HL-60 (cell line): ENCODE results near the gene NUDT3.

Experiments used
- DNase-seq, 2 experiments: peaks; one replicate each; pipeline ENCODE4 v3.0.0-alpha.2; 2010 to 2020; ENCODE audit warnings: low read depth in 1 of 2, low spot score in 1 of 2
- H3K27ac ChIP-seq: fragments of 250-450 bp; sonication (Bioruptor Pico); replicated peaks from 2 replicates; pipeline ENCODE4 v1.5.1; 2020; ENCODE audit warnings: mild to moderate bottlenecking, moderate library complexity
- H3K27me3 ChIP-seq: fragments of 250-450 bp; sonication (Bioruptor Pico); 2 replicates; pipeline ENCODE4 v1.5.1; 2021; ENCODE audit warnings: mild to moderate bottlenecking, moderate library complexity; ENCODE audit not compliant: insufficient read depth, poor library complexity, severe bottlenecking
- H3K4me3 ChIP-seq: replicated peaks from 2 replicates; pipeline ENCODE4 v1.5.1; 2011; ENCODE audit warnings: mild to moderate bottlenecking, control low read depth, low read length; ENCODE audit not compliant: insufficient read depth
- GABPA ChIP-seq: IDR thresholded peaks from 2 replicates; pipeline ENCODE4 v1.6.1; 2012; ENCODE audit warnings: low read depth
- POLR2AphosphoS5 ChIP-seq: IDR thresholded peaks from 2 replicates; pipeline ENCODE4 v1.6.1; 2012; ENCODE audit warnings: low read depth
- SPI1 ChIP-seq: IDR thresholded peaks from 2 replicates; pipeline ENCODE4 v1.6.1; 2012; ENCODE audit warnings: low read depth, mild to moderate bottlenecking, borderline replicate concordance
- TF ChIP-seq, protein P1 (sequence below): IDR thresholded peaks from 2 replicates; pipeline ENCODE4 v1.6.1; 2012; ENCODE audit warnings: low read depth; ENCODE audit not compliant: insufficient replicate concordance
- TF ChIP-seq, protein P2 (sequence below): IDR thresholded peaks from one replicate; pipeline ENCODE4 v1.5.1; 2011; ENCODE audit warnings: low read length, control low read depth, inconsistent platforms; ENCODE audit not compliant: insufficient read depth

The NUDT3 gene

DNA sequence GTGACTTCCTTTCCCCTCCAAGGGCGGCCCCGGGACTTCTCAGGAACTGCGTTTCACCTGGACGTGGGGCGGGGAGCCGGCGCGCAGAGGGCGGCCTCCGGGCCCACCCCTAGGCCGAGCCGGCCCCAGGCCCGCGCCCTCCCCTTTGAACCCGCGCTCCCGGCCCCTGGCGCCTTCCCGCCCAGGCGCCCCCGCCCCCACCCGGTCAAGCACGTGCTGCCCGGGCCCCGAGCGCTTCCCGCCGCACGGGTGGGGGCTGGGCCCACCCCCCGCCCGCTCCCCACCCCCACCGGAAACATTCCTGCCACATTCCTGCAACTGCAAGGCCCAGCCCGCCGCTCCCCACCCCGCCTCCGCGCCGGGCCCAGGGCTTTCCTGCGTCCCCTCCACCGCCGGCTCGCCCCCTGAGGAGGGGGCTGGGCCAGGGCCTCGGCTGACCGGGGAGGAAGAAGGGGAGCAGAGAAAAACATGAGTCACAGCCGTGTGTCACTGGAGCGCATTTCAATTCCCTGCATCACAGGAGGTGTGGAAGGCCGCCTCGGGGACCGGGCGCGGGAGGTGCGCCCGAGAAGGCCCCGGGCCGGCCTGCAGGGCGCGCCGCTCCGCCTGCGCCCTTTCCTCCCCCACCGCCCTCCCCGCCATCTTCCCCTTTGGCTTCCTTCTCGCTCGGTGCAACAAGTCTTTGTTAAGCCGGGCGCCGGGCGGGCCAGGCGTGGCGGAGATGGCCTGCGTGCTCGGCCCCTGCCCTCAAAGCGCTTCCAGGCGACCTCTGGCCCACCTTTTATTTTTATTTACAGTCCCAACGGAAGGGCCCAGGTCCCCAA lies 156.9 kb downstream of the NUDT3 start:
- peak in 1 of 2 experiments; percentile 77 for DNase-seq
- TF ChIP-seq, protein P1, sequence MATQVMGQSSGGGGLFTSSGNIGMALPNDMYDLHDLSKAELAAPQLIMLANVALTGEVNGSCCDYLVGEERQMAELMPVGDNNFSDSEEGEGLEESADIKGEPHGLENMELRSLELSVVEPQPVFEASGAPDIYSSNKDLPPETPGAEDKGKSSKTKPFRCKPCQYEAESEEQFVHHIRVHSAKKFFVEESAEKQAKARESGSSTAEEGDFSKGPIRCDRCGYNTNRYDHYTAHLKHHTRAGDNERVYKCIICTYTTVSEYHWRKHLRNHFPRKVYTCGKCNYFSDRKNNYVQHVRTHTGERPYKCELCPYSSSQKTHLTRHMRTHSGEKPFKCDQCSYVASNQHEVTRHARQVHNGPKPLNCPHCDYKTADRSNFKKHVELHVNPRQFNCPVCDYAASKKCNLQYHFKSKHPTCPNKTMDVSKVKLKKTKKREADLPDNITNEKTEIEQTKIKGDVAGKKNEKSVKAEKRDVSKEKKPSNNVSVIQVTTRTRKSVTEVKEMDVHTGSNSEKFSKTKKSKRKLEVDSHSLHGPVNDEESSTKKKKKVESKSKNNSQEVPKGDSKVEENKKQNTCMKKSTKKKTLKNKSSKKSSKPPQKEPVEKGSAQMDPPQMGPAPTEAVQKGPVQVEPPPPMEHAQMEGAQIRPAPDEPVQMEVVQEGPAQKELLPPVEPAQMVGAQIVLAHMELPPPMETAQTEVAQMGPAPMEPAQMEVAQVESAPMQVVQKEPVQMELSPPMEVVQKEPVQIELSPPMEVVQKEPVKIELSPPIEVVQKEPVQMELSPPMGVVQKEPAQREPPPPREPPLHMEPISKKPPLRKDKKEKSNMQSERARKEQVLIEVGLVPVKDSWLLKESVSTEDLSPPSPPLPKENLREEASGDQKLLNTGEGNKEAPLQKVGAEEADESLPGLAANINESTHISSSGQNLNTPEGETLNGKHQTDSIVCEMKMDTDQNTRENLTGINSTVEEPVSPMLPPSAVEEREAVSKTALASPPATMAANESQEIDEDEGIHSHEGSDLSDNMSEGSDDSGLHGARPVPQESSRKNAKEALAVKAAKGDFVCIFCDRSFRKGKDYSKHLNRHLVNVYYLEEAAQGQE = no peak
- no peak for TF ChIP-seq GABPA
- TF ChIP-seq POLR2AphosphoS5 = no peak
- TF ChIP-seq, protein P2, sequence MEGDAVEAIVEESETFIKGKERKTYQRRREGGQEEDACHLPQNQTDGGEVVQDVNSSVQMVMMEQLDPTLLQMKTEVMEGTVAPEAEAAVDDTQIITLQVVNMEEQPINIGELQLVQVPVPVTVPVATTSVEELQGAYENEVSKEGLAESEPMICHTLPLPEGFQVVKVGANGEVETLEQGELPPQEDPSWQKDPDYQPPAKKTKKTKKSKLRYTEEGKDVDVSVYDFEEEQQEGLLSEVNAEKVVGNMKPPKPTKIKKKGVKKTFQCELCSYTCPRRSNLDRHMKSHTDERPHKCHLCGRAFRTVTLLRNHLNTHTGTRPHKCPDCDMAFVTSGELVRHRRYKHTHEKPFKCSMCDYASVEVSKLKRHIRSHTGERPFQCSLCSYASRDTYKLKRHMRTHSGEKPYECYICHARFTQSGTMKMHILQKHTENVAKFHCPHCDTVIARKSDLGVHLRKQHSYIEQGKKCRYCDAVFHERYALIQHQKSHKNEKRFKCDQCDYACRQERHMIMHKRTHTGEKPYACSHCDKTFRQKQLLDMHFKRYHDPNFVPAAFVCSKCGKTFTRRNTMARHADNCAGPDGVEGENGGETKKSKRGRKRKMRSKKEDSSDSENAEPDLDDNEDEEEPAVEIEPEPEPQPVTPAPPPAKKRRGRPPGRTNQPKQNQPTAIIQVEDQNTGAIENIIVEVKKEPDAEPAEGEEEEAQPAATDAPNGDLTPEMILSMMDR = no peak
- TF ChIP-seq SPI1 = no peak
- peak overlapping the region; percentile 92 for H3K27ac ChIP-seq
- peak overlapping the region; percentile 50 for H3K4me3 ChIP-seq
- H3K27me3 ChIP-seq = no peaks in the 10 kb centered on the region

DNA sequence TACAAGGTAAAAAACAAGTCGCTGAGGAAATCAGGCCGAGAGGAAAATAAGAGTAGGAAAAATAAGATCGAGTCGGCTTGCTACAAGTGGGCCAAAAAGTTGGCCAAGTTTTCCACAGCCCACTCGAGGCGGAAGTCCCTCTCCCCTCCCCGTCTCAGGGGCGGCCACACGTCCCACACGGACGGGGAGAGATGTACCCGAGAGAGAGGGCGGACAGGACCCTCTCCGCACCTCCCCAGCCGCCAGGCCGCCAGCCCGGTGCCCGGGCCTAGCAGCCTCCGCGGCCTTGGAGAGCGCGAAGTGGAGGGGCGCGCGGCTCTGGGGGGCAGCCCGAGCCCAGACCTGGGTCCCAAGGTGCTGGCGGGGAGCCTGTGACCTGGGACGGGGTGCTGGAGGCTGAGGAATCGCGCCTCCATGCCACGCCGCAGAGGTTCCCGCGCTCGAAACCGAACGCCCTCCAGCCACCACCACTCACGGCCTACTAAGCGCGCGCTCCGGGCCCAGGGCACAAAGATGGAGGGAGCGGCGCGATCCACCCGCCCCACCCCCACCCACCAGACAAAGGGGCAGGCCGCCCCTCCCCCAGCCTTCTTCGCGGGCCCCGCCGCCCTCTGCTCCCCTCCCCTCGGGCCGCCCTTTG lies 157.7 kb downstream of the NUDT3 start:
- no peak overlapping the region for H3K27ac ChIP-seq
- no peak overlapping the region for H3K4me3 ChIP-seq
- H3K27me3 ChIP-seq = no peaks in the 10 kb centered on the region
- TF ChIP-seq, protein P1 = no peak
- TF ChIP-seq SPI1 = no peak
- no peak for TF ChIP-seq POLR2AphosphoS5
- no peak for TF ChIP-seq GABPA
- TF ChIP-seq, protein P2 = no peak
- no peak for DNase-seq

DNA sequence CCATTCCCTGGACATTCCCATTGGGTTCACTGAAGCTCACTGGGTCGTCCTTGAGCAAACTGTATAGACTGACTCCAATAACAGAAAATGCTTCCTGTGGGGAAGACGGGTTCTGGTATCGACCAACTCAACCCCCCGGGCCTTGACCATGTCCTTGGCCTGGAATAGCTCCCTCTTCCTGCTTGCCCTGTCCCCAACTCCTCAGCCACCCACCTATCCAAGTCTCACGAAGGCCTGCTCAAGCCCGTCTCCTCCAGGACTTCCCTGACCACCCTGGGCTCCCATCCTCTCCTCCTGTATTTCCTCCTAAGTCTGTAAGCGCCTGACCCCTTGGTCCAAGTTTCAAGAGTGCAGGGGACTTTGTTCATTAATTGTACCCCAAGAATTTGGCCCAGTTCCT lies 158.6 kb downstream of the NUDT3 start:
- Histone ChIP-seq H3K4me3 (no peak overlapping the region), H3K27ac (no peak overlapping the region), H3K27me3 (no peaks in the 10 kb centered on the region)
- TF ChIP-seq, protein P2 = no peak
- no peak for TF ChIP-seq GABPA
- no peak for DNase-seq
